GM12875 (cell line): Measurements from ENCODE around the gene ODF4.

Experiments
- H3K4me3 ChIP-seq: one replicate; pipeline ENCODE4 v1.5.1; 2011; ENCODE audit warnings: low read depth, low read length, control low read depth
- TF ChIP-seq, protein P1 (sequence below): IDR thresholded peaks from 2 replicates; pipeline ENCODE4 v1.5.1; 2011; ENCODE audit warnings: low read depth, mild to moderate bottlenecking, control low read depth, inconsistent platforms, low read length, moderate library complexity, borderline replicate concordance; ENCODE audit not compliant: insufficient read depth

Gene ODF4

DNA sequence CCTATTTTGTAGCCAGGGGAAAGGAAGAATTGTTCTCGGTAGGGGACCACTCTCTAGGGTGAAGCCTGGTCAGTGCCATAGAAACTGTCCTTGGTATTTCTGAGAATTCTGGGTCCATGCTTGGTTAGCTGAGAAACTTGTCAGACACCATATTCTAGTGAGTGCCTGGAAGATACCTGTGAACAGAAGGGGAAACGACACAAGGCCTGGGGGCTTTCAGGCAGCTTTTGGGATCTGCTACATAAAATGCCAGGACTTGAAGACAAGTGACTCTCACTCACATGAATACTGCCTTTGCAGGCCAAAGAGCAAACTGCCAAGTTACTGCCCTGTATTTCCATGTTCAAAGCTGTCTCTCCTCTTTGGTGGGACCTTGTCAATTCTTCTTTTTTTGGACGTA is 18.3 kb downstream of the ODF4 start:
- no peak overlapping the region for H3K4me3 ChIP-seq
- TF ChIP-seq, protein P1, sequence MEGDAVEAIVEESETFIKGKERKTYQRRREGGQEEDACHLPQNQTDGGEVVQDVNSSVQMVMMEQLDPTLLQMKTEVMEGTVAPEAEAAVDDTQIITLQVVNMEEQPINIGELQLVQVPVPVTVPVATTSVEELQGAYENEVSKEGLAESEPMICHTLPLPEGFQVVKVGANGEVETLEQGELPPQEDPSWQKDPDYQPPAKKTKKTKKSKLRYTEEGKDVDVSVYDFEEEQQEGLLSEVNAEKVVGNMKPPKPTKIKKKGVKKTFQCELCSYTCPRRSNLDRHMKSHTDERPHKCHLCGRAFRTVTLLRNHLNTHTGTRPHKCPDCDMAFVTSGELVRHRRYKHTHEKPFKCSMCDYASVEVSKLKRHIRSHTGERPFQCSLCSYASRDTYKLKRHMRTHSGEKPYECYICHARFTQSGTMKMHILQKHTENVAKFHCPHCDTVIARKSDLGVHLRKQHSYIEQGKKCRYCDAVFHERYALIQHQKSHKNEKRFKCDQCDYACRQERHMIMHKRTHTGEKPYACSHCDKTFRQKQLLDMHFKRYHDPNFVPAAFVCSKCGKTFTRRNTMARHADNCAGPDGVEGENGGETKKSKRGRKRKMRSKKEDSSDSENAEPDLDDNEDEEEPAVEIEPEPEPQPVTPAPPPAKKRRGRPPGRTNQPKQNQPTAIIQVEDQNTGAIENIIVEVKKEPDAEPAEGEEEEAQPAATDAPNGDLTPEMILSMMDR = no peak

DNA sequence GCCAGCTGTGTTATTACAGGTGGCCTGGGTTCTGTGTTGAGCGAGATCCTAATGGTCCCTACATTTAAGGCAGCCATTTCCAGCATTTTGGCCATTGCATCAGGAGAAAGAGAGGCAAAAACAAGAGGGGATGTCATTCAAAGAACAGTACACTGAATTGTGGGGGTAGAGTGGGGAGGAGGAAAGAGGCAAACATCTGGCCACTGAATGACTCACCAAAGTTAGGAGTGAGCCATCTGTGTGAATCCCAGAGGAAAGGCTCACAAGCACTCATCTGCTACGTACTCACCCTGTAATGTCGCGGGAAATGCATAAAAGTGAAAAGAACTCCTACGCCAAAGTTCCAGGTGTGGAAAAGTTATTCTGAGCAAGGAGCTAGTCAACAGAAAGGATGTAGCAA is 20.1 kb downstream of the ODF4 start:
- TF ChIP-seq, protein P1 = no peak
- H3K4me3 ChIP-seq = no peak overlapping the region

DNA sequence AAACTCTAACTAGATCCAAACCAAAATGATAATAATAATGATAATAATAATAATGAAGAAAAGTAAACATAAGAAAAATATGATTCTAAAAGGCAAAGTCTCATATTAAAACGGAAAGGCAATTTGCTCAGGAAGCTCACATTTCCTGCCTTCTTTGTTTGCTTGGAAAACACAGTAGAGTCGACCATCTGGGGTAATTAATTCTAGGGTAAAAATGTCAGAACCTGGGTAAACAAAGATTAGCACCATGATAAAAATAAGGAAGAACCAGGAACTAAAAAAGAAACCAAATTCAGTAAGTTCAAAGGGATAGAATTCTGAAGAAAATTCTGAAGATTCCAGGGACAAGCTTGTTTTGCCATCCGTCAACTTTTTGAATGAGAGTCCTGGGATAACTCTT is 20.6 kb downstream of the ODF4 start:
- TF ChIP-seq, protein P1 = no peak
- H3K4me3 ChIP-seq = no peak overlapping the region

DNA sequence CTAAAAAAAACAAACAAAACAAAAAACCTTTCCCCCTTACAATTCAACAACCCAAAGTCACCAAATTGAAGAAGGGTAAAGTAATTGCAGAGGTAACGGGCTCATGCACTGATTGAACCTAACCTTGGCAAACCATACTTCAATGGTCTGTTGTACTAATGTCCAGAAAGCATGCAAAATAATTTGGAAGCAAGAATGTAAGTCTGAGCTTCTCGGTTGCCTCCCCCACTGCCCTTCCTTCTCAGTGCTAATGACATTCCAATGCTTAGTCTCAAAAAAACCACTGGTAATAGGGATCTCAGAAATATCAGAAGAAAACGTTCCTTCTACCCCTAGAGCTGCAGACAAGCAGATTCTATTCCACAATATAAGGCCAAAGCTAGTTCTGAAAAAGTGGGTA is 21.1 kb downstream of the ODF4 start:
- H3K4me3 ChIP-seq = no peak overlapping the region
- TF ChIP-seq, protein P1 = no peak

DNA sequence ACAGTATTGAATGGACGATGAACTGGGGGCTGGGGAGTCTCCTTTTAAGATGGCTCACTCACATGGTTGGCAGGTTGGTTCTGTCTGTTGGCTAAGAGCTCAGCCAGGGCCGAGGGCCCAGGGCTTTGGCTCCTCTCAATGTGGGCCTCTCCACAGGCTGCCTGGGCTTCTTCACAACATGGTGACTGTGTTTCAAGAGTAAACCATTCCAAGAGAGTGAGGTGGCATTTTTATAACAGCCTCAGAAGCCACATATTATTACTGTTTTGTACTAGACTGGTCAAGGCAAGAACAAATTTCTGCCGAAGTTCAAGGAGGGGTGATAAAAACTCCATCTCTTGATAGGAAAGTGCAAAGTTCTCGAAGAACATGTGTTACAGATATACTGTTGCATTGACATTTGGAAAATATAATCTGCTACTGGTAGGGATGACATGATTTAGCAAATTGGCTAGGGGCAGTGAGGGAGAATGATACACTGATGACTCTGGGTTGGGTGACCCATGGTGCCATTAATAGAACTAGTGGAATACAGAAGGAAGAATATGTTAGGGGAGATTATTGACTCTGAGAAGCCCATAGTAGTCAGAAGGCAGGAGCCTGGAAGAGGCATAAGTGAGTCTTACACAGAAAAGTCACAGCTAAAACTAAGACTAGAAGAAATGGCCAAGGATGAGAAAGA is 23.2 kb downstream of the ODF4 start:
- TF ChIP-seq, protein P1 = no peak
- H3K4me3 ChIP-seq = no peak overlapping the region

DNA sequence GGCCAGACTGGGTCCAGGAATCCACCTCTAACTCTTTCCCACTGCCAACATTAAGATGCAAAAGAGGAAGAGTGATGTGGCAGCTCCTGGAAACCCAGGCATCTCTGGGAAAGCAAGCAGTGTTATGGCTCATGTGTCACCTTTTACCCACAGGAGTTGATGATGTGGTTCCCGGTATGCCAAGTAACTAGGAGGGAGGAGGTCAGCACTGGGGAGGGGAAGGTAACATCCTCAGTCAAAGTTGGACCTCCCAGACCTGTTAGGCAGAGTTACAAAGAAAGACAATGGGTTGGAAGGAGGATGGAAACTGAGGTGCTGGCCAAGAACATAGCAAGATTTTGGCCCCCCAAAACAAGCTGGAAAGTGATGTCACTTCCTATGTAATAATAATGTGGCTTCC is 25.5 kb downstream of the ODF4 start:
- TF ChIP-seq, protein P1 = no peak
- no peak overlapping the region for H3K4me3 ChIP-seq

DNA sequence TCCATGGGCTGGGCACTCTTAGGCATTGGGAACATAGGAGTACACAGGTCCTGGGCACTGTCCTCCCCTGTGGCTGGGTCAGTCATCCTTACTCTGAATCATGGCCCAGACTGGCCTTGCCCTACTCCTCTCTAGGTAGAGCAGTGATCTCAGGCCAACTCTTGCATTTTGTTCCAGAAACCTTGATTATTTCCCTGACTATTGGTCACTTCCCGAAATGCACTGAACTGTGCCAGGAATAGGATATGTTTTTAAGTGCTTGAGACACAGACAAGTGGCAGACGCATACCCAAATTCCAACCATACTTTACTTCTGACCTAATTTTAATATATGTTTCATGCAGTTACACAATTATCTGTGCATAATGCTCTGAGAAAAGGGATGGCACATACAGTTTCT is 26.6 kb downstream of the ODF4 start:
- TF ChIP-seq, protein P1 = no peak
- no peak overlapping the region for H3K4me3 ChIP-seq
